ENCODE measurements around the gene LTBP4. TPM values are rescaled to one million over a fixed set of nuclear protein-coding genes. Genes with fewer than 3 reads are reported as not detected.

The LTBP4 gene
- polyA plus RNA-seq, 1 donor (not counting 4 experiments of a cell fraction or from before 2014, with no cell fraction given): 29.6 TPM

- no peaks in the 10 kb centered on the region for H3K36me3 ChIP-seq (ENCODE audit: control insufficient read depth in 2 of 2, extremely low read depth in 1 of 2, insufficient read depth in 2 of 2, low read length in 2 of 2)
- H3K79me2 ChIP-seq (ENCODE audit: control insufficient read depth, insufficient read depth, low read length): no peaks in the 10 kb centered on the region
- dilution Hi-C loops (cut with MboI; ENCODE audit: extremely low pct_ligation_motif_present, low sequenced_read_pairs): no loop called here
- no peak overlapping the region for H3K27ac ChIP-seq (ENCODE audit: control insufficient read depth, insufficient read depth, low read length)
- FAIRE-seq: no peak
- no peaks in the 10 kb centered on the region for H3K9me3 ChIP-seq (ENCODE audit: control insufficient read depth, low read depth, low read length)
- no peak overlapping the region for H2AFZ ChIP-seq (ENCODE audit: control insufficient read depth, low read length)
- H3K4me2 ChIP-seq (ENCODE audit: control insufficient read depth, extremely low read depth, insufficient read depth, low read depth, low read length): peak overlapping the region; percentile 58
- TF ChIP-seq CTCF (optimal IDR thresholded peaks at IDR 0.05 in 1 of 3, IDR thresholded peaks at IDR 0.05 in 1 of 3, conservative IDR thresholded peaks at IDR 0.05 in 1 of 3; ENCODE audit: extremely low read depth in 1 of 3, insufficient read depth in 2 of 3, low read length in 3 of 3) (no peak), EZH2 (IDR thresholded peaks at IDR 0.05; ENCODE audit: low read length) (no peak)
- H3K9ac ChIP-seq (ENCODE audit: control insufficient read depth, extremely low read depth, insufficient read depth, low read length): no peak overlapping the region
- DNase-seq (ENCODE audit: low read depth, low spot score): no peak
- H3K4me3 ChIP-seq (ENCODE audit: control insufficient read depth in 2 of 3, extremely low read depth in 1 of 3, insufficient read depth in 2 of 3, low read depth in 1 of 3, low read length in 3 of 3): peak overlapping the region in 1 of 3 experiments; percentile 25
- peaks cover 41% of the 10 kb centered on the region for H3K4me1 ChIP-seq (ENCODE audit: control insufficient read depth, extremely low read depth, insufficient read depth, low read length)
- H3K9me1 ChIP-seq (ENCODE audit: control insufficient read depth, extremely low read depth, insufficient read depth, low read length): no peaks in the 10 kb centered on the region
- H4K20me1 ChIP-seq (ENCODE audit: control insufficient read depth, extremely low read depth, insufficient read depth, low read length): no peaks in the 10 kb centered on the region
- H3K27me3 ChIP-seq (ENCODE audit: control insufficient read depth, extremely low read depth, insufficient read depth, low read length): peaks cover 41% of the 10 kb centered on the region
These were observed 1.1 kb upstream of the LTBP4 start for GRCh38 chr19:40599902-40600569.

GRCh38 chr19:40600570-40601133 lies 517 bp upstream of the LTBP4 start:
- H3K9me3 ChIP-seq (ENCODE audit: control insufficient read depth, low read depth, low read length): no peaks in the 10 kb centered on the region
- H3K9ac ChIP-seq (ENCODE audit: control insufficient read depth, extremely low read depth, insufficient read depth, low read length): no peak overlapping the region

More at GRCh38 chr19:40600570-40601133, 517 bp upstream of the LTBP4 start:
- Histone ChIP-seq H3K4me2 (ENCODE audit: control insufficient read depth, extremely low read depth, insufficient read depth, low read depth, low read length) (peak overlapping the region; percentile 58), H3K27me3 (ENCODE audit: control insufficient read depth, extremely low read depth, insufficient read depth, low read length) (peaks cover 41% of the 10 kb centered on the region), H3K79me2 (ENCODE audit: control insufficient read depth, insufficient read depth, low read length) (no peaks in the 10 kb centered on the region), H3K4me3 (ENCODE audit: control insufficient read depth in 2 of 3, extremely low read depth in 1 of 3, insufficient read depth in 2 of 3, low read depth in 1 of 3, low read length in 3 of 3) (peak overlapping the region in 1 of 3 experiments; percentile 50), H3K36me3 (ENCODE audit: control insufficient read depth in 2 of 2, extremely low read depth in 1 of 2, insufficient read depth in 2 of 2, low read length in 2 of 2) (no peaks in the 10 kb centered on the region), H3K27ac (ENCODE audit: control insufficient read depth, insufficient read depth, low read length) (no peak overlapping the region), H3K9me1 (ENCODE audit: control insufficient read depth, extremely low read depth, insufficient read depth, low read length) (no peaks in the 10 kb centered on the region), H3K4me1 (ENCODE audit: control insufficient read depth, extremely low read depth, insufficient read depth, low read length) (peaks cover 43% of the 10 kb centered on the region), H4K20me1 (ENCODE audit: control insufficient read depth, extremely low read depth, insufficient read depth, low read length) (no peaks in the 10 kb centered on the region), H2AFZ (ENCODE audit: control insufficient read depth, low read length) (no peak overlapping the region)
- TF ChIP-seq EZH2 (IDR thresholded peaks at IDR 0.05; ENCODE audit: low read length) (no peak), CTCF (optimal IDR thresholded peaks at IDR 0.05 in 1 of 3, IDR thresholded peaks at IDR 0.05 in 1 of 3, conservative IDR thresholded peaks at IDR 0.05 in 1 of 3; ENCODE audit: extremely low read depth in 1 of 3, insufficient read depth in 2 of 3, low read length in 3 of 3) (no peak)
- DNase-seq (ENCODE audit: low read depth, low spot score) (no peak), FAIRE-seq (no peak)
- dilution Hi-C loops (cut with MboI; ENCODE audit: extremely low pct_ligation_motif_present, low sequenced_read_pairs): no loop called here
